ENCODE measurements around the gene RFTN1.
A peak's percentile ranks its signal among the peaks of the same experiment; 100 is the strongest.

The RFTN1 gene

DNA sequence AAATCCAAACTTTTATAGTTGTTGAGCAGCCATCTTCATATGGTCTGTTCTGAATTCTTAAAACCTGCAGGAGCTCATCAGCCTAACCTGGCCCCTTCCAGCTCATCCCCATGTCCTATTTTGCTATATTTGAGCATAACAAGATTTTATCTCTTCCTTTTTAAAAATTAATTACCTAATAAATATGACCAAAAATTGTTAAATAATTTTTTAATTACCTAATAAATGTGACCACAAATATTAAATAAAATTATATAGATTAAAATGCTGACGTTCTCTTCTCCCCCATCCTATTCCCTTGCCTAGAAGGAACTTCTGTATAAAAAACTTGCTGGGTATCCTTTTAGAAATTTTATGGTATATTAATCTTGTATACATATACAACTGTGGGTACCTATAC, 204.8 kb downstream of the RFTN1 start:
- Mint-ChIP-seq H3K27me3 (no peaks in the 10 kb centered on the region), H3K27ac (no peak overlapping the region), H3K9me3 (no peaks in the 10 kb centered on the region), H3K4me3 (no peak overlapping the region), H3K4me1 (peaks cover 11% of the 10 kb centered on the region), H3K36me3 (peaks cover 27% of the 10 kb centered on the region)
- ATAC-seq (ENCODE audit: low read depth) (no peak), DNase-seq (ENCODE audit: low spot score in 2 of 2) (no peak)

- no peak for ATAC-seq (ENCODE audit: low read depth)
- peaks cover 30% of the 10 kb centered on the region for H3K36me3 Mint-ChIP-seq
- no peak for DNase-seq (ENCODE audit: low spot score in 2 of 2)
- peaks cover 11% of the 10 kb centered on the region for H3K4me1 Mint-ChIP-seq
- H3K4me3 Mint-ChIP-seq = no peak overlapping the region
- no peak overlapping the region for H3K27ac Mint-ChIP-seq
- H3K27me3 Mint-ChIP-seq = no peaks in the 10 kb centered on the region
- H3K9me3 Mint-ChIP-seq = no peaks in the 10 kb centered on the region
Measured at GRCh38 chr3:16307832-16308531, 205.5 kb downstream of the RFTN1 start.

DNA sequence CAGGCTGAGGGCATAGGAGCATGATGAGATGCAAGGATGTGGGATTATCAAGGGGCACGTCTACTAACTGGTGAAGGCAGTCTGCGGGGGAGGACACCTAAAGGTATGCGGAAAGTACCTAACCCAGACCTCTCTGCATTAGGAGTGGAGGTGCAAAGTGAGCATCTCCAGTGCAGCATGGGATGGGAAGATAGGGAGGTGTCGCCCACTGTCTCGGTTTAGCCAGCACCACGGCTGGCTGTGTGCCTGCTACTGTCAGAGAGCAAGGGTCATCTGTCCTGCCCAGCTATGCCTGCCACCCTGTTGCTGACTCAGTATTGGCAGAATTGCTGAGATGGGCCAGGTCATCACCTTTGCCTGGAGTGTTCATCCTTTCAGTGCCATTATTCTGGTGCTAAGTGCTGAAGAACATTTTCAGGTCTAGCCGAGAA, 208.4 kb downstream of the RFTN1 start:
- ATAC-seq (ENCODE audit: low read depth) (no peak), DNase-seq (ENCODE audit: low spot score in 2 of 2) (no peak)
- Mint-ChIP-seq H3K27me3 (no peaks in the 10 kb centered on the region), H3K27ac (no peak overlapping the region), H3K9me3 (no peaks in the 10 kb centered on the region), H3K4me3 (no peak overlapping the region), H3K36me3 (peaks cover 39% of the 10 kb centered on the region), H3K4me1 (peaks cover 7% of the 10 kb centered on the region)

GRCh38 chr3:16304061-16305010, 209.2 kb downstream of the RFTN1 start:
- Mint-ChIP-seq H3K9me3 (no peaks in the 10 kb centered on the region), H3K27me3 (no peaks in the 10 kb centered on the region), H3K36me3 (peaks cover 39% of the 10 kb centered on the region), H3K4me3 (no peak overlapping the region), H3K4me1 (peaks cover 7% of the 10 kb centered on the region), H3K27ac (no peak overlapping the region)
- ATAC-seq (ENCODE audit: low read depth) (no peak), DNase-seq (ENCODE audit: low spot score in 2 of 2) (no peak)

- Mint-ChIP-seq H3K4me3 (no peak overlapping the region), H3K4me1 (peaks cover 7% of the 10 kb centered on the region), H3K27me3 (no peaks in the 10 kb centered on the region), H3K9me3 (no peaks in the 10 kb centered on the region), H3K27ac (no peak overlapping the region), H3K36me3 (peaks cover 46% of the 10 kb centered on the region)
- ATAC-seq (ENCODE audit: low read depth) (no peak), DNase-seq (ENCODE audit: low spot score in 2 of 2) (no peak)
Measured at GRCh38 chr3:16303037-16303575, 210.4 kb downstream of the RFTN1 start.

DNA sequence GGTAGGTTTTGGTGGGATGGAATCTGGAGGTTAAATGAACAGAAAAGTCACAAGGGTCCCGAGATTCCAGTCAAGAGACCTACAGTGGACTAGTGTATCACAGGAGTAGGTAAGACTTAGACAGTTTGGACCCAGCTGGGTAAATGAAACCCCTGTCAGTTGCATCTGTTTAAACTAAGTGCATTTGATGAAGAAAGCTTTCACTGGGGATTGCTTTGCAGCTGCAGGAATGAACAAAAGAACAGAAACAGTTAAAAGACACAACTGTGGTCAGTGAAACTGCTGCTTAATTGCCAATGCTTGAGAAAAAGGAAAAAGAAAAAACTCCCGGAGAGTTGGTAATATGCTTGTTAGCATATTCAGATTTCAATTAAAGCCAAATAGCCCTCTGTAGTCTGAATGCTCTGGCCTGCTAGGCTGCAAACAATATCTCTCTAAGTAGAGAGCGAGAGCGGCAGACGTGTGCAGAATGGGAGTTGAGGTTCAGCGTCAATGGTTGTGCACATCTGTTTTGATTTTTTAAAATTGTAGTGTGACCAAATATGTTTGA, 211.3 kb downstream of the RFTN1 start:
- peaks cover 45% of the 10 kb centered on the region for H3K36me3 Mint-ChIP-seq
- no peak overlapping the region for H3K4me3 Mint-ChIP-seq
- H3K4me1 Mint-ChIP-seq = peaks cover 7% of the 10 kb centered on the region
- DNase-seq (ENCODE audit: low spot score in 2 of 2) (no peak), ATAC-seq (ENCODE audit: low read depth) (no peak)
- H3K27ac Mint-ChIP-seq = no peak overlapping the region
- no peaks in the 10 kb centered on the region for H3K9me3 Mint-ChIP-seq
- no peaks in the 10 kb centered on the region for H3K27me3 Mint-ChIP-seq

GRCh38 chr3:16301507-16301906, 212.0 kb downstream of the RFTN1 start:
- H3K36me3 Mint-ChIP-seq = peaks cover 46% of the 10 kb centered on the region
- no peak overlapping the region for H3K27ac Mint-ChIP-seq
- no peak for ATAC-seq (ENCODE audit: low read depth)

GRCh38 chr3:16300881-16301359, 212.6 kb downstream of the RFTN1 start:
- ATAC-seq (ENCODE audit: low read depth) (peak; percentile 65), DNase-seq (ENCODE audit: low spot score in 2 of 2) (no peak)
- Mint-ChIP-seq H3K36me3 (peaks cover 50% of the 10 kb centered on the region), H3K4me1 (peaks cover 7% of the 10 kb centered on the region), H3K9me3 (no peaks in the 10 kb centered on the region), H3K27ac (no peak overlapping the region), H3K4me3 (no peak overlapping the region), H3K27me3 (no peaks in the 10 kb centered on the region)

More at GRCh38 chr3:16301507-16301906, 212.0 kb downstream of the RFTN1 start:
- DNase-seq (ENCODE audit: low spot score in 2 of 2) = no peak
- H3K9me3 Mint-ChIP-seq = no peaks in the 10 kb centered on the region
- H3K27me3 Mint-ChIP-seq = no peaks in the 10 kb centered on the region
- H3K4me1 Mint-ChIP-seq = peaks cover 7% of the 10 kb centered on the region
- H3K4me3 Mint-ChIP-seq = no peak overlapping the region

DNA sequence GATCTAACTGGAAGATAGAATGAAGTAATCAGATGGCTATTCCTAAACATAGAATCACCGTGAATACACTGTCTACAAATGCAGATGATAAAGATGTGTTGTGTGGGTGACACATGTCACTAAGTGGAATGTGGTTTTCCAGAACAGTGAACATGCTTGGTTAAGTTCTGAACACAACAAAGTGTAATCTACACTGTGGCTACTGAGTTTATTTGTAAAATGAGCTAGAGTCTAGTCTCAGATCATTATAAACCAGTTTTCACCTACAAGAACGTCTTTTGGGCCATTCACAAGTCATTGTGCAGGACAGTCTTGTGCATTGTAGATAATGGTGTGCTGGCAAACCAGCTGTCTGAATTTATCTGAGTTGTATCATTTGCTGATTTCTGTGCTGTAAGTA, 213.2 kb downstream of the RFTN1 start:
- Mint-ChIP-seq H3K4me1 (peaks cover 11% of the 10 kb centered on the region), H3K27me3 (no peaks in the 10 kb centered on the region), H3K36me3 (peaks cover 52% of the 10 kb centered on the region), H3K4me3 (no peak overlapping the region), H3K9me3 (no peaks in the 10 kb centered on the region), H3K27ac (no peak overlapping the region)
- ATAC-seq (ENCODE audit: low read depth) = no peak
- no peak for DNase-seq (ENCODE audit: low spot score in 2 of 2)

- no peak overlapping the region for H3K27ac Mint-ChIP-seq
- H3K4me1 Mint-ChIP-seq = peaks cover 11% of the 10 kb centered on the region
- H3K4me3 Mint-ChIP-seq = no peak overlapping the region
- ATAC-seq (ENCODE audit: low read depth) (no peak), DNase-seq (ENCODE audit: low spot score in 2 of 2) (no peak)
- no peaks in the 10 kb centered on the region for H3K9me3 Mint-ChIP-seq
- peaks cover 49% of the 10 kb centered on the region for H3K36me3 Mint-ChIP-seq
- H3K27me3 Mint-ChIP-seq = no peaks in the 10 kb centered on the region
Measured at GRCh38 chr3:16299746-16300145, 213.8 kb downstream of the RFTN1 start.

GRCh38 chr3:16298891-16299290, 214.6 kb downstream of the RFTN1 start:
- no peak for DNase-seq (ENCODE audit: low spot score in 2 of 2)
- no peak overlapping the region for H3K4me3 Mint-ChIP-seq
- no peak for ATAC-seq (ENCODE audit: low read depth)

GRCh38 chr3:16297997-16298885, 215.3 kb downstream of the RFTN1 start:
- ATAC-seq (ENCODE audit: low read depth) (no peak), DNase-seq (ENCODE audit: low spot score in 2 of 2) (no peak)
- H3K4me3 Mint-ChIP-seq = no peak overlapping the region
- no peaks in the 10 kb centered on the region for H3K27me3 Mint-ChIP-seq
- peaks cover 45% of the 10 kb centered on the region for H3K36me3 Mint-ChIP-seq
- H3K9me3 Mint-ChIP-seq = no peaks in the 10 kb centered on the region
- H3K27ac Mint-ChIP-seq = no peak overlapping the region
- peaks cover 11% of the 10 kb centered on the region for H3K4me1 Mint-ChIP-seq

More at GRCh38 chr3:16298891-16299290, 214.6 kb downstream of the RFTN1 start:
- Mint-ChIP-seq H3K27ac (no peak overlapping the region), H3K4me1 (peaks cover 11% of the 10 kb centered on the region), H3K9me3 (no peaks in the 10 kb centered on the region), H3K36me3 (peaks cover 43% of the 10 kb centered on the region), H3K27me3 (no peaks in the 10 kb centered on the region)

DNA sequence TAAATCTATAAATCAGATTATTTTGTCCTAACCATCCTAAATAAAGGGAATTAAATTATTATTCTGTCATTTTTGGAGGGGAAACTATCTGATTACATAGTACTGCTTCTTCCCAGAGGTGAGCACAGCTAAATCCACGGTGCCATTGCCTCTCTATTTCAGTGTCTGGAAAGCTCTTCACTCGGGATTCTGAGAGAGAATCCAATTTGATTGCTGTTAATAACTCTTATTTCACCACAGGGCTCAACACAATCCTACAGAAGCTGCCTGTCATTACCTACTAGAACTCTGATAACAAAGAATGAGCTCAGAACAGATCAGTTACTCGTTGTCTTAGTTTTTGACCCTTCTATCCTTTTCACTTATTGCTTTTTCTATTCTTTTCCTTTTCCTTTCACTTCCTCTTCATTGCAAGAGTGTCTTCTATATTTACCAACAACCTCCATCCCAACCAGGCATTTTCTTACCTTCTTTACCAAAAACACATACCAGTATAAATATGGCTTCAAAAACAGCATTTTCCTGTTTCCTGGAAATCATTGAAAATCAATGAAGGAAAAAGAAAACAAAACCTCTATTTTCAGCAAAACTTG, 218.1 kb downstream of the RFTN1 start:
- Mint-ChIP-seq H3K36me3 (peaks cover 41% of the 10 kb centered on the region), H3K4me1 (peaks cover 11% of the 10 kb centered on the region)
- no peak for ATAC-seq (ENCODE audit: low read depth)

More for the DNA sequence above, 218.1 kb downstream of the RFTN1 start:
- H3K27ac Mint-ChIP-seq = no peak overlapping the region
- no peak for DNase-seq (ENCODE audit: low spot score in 2 of 2)
- no peaks in the 10 kb centered on the region for H3K9me3 Mint-ChIP-seq
- H3K4me3 Mint-ChIP-seq = no peak overlapping the region
- H3K27me3 Mint-ChIP-seq = no peaks in the 10 kb centered on the region
